ENCODE results near the gene CA5A.
A peak's percentile ranks its signal among the peaks of the same experiment; 100 is the strongest.
"Not testable (repeated sequence)": the region's sequence is repeated elsewhere in the genome, so short reads cannot be mapped to it uniquely, and the experiment has no call there.

CA5A gene

GRCh38 chr16:87918338-87918737, 18.0 kb downstream of the CA5A start:
- no peak for DNase-seq (ENCODE audit: low read depth)
- no peak for TF ChIP-seq CTCF (conservative IDR thresholded peaks at IDR 0.05; ENCODE audit: low read depth, low read length)
- no peak overlapping the region for H3K4me3 ChIP-seq (ENCODE audit: low read length)

- no peak for DNase-seq (ENCODE audit: low read depth)
- TF ChIP-seq CTCF (conservative IDR thresholded peaks at IDR 0.05; ENCODE audit: low read depth, low read length) = no peak
- H3K4me3 ChIP-seq (ENCODE audit: low read length) = no peak overlapping the region
These were observed 18.8 kb downstream of the CA5A start for GRCh38 chr16:87917503-87917902.

GRCh38 chr16:87914812-87915211, 21.5 kb downstream of the CA5A start:
- no peak for TF ChIP-seq CTCF (conservative IDR thresholded peaks at IDR 0.05; ENCODE audit: low read depth, low read length)
- no peak overlapping the region for H3K4me3 ChIP-seq (ENCODE audit: low read length)
- no peak for DNase-seq (ENCODE audit: low read depth)

GRCh38 chr16:87914021-87914725, 22.2 kb downstream of the CA5A start:
- DNase-seq (ENCODE audit: low read depth); H3K4me3 ChIP-seq (ENCODE audit: low read length): not testable (repeated sequence)

GRCh38 chr16:87912691-87913090, 23.6 kb downstream of the CA5A start:
- not testable (repeated sequence) for DNase-seq (ENCODE audit: low read depth); H3K4me3 ChIP-seq (ENCODE audit: low read length)

GRCh38 chr16:87911106-87911763, 25.1 kb downstream of the CA5A start:
- DNase-seq (ENCODE audit: low read depth); H3K4me3 ChIP-seq (ENCODE audit: low read length): not testable (repeated sequence)

- H3K4me3 ChIP-seq (ENCODE audit: low read length); DNase-seq (ENCODE audit: low read depth): not testable (repeated sequence)
- TF ChIP-seq CTCF (conservative IDR thresholded peaks at IDR 0.05; ENCODE audit: low read depth, low read length) = peak; percentile 87
These were observed 27.0 kb downstream of the CA5A start for GRCh38 chr16:87909203-87909935.

GRCh38 chr16:87908101-87908500, 28.2 kb downstream of the CA5A start:
- H3K4me3 ChIP-seq (ENCODE audit: low read length); DNase-seq (ENCODE audit: low read depth): not testable (repeated sequence)

- not testable (repeated sequence) for H3K4me3 ChIP-seq (ENCODE audit: low read length); DNase-seq (ENCODE audit: low read depth)
These were observed 30.8 kb downstream of the CA5A start for GRCh38 chr16:87905521-87905920.

- DNase-seq (ENCODE audit: low read depth); H3K4me3 ChIP-seq (ENCODE audit: low read length): not testable (repeated sequence)
These were observed 31.4 kb downstream of the CA5A start for GRCh38 chr16:87904963-87905362.

GRCh38 chr16:87900489-87900888, 35.8 kb downstream of the CA5A start:
- DNase-seq (ENCODE audit: low read depth); H3K4me3 ChIP-seq (ENCODE audit: low read length): not testable (repeated sequence)
